NCI-H128 (cell line): Measurements from ENCODE around the gene SDK2.
A peak's percentile ranks its signal among the peaks of the same experiment; 100 is the strongest.

Experiments
- DNase-seq: peaks from one replicate; lab custom pipeline; 2025; ENCODE audit not compliant: unreplicated experiment; lab: John Stamatoyannopoulos, UW

SDK2 gene

GRCh38 chr17:73432624-73433190 lies 211.5 kb downstream of the SDK2 start:
- no peak for DNase-seq

GRCh38 chr17:73431401-73432205 lies 212.6 kb downstream of the SDK2 start:
- no peak for DNase-seq

DNA sequence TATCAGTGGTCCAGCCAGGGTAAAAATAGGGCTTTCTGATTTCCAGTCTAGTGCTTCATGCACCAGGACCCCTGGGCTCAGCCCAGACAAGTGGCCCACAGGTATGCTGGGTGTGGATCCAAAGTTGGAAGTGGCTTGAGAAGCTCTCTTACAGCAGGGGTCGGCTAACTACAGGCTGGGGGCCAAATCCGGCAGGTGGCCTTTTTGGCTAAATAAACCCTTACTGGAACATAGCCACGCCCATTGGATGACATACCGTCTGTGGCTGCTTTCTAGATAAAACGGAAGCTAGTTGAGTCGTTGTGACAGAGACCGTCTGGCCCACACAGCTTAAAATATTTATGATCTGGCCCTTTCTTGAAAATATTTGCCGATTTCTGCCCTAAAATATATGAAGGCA lies 213.4 kb downstream of the SDK2 start:
- no peak for DNase-seq

GRCh38 chr17:73430165-73430680 lies 214.0 kb downstream of the SDK2 start:
- DNase-seq = no peak

GRCh38 chr17:73429440-73430164 lies 214.6 kb downstream of the SDK2 start:
- peak; percentile 43 for DNase-seq

DNA sequence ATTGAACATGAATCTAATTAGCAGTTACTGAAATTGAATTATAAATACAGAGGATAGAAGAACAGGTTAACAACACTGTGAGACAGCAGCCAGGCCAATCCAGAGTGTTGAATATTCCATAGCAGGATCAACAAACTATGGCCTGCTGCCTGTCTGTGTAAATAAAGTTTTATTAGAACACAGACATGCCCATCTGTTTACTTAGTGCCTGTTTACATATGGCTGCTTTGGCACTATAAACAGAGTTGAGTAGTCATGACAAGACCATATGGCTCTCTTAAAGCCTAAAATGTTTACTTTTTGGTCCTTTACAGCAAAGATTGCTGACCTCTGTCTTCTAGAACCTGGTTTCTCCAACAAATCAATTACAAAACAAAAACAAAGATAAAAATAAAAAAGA lies 217.0 kb downstream of the SDK2 start:
- no peak for DNase-seq

GRCh38 chr17:73424571-73424970 lies 219.7 kb downstream of the SDK2 start:
- no peak for DNase-seq

DNA sequence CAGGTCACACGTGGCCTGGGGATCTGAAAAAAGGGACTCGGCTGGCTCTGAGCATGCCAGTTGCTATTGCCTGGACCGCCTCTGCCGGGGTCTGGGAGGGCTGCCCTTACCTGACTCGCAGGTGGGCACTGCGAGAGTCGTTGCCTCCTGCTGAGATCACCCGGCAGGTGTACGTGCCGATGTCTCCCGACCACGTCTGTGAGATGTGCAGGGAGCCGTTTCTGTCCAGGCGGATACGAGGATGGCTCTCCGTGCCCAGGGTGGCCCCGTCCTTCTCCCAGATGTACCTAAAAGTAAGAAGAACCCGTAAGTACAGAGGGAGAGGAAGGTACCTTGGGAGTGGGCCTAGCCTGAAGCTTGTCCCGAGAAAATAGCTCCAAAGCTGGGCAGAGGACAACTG lies 220.4 kb downstream of the SDK2 start:
- no peak for DNase-seq

DNA sequence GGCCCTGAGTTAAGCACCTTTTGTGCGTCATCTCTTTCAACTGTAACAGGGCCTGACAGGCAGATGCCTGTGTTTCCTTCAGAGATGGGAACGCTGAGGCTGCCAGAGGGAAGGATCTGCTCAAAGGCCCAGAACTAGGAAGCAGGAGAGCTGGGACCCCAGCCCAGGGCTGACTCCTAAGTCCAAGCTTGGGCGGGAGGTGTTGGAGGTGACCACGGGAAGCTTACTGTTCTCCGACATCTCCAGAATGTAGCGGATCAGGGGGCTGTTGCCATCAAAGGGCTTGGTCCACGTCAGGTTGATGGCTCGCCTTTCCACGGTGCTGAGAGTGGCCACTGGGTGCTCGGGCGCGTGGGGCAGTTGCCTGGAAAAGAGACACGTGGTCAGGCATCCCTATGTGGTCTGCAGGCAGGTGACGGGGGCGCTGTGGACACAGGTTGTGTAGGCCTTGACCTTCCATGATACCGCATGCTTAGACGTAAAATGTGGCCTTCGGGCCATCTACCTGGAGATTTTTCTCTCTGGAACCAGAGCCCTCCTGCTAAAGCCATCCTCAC lies 221.0 kb downstream of the SDK2 start:
- no peak for DNase-seq

GRCh38 chr17:73422121-73422520 lies 222.1 kb downstream of the SDK2 start:
- no peak for DNase-seq

DNA sequence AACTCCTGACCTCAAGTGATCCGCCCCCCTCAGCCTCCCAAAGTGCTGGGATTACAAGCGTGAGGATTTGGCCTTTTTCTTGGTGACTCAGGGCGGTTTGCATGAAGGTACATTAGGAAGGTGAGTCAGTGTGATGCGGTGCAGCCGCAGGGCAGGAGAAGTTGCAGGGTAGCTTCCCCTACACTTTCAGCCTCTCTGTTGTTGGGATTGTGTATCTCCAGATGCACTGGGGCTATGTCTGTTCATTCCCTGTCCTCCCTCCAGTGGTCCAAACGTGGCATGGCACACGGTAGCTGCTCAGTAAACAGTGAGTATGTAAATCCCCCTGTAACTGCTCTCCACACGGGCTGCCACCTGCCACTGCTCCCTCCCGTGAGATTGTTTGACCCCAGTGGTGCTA lies 223.3 kb downstream of the SDK2 start:
- no peak for DNase-seq

DNA sequence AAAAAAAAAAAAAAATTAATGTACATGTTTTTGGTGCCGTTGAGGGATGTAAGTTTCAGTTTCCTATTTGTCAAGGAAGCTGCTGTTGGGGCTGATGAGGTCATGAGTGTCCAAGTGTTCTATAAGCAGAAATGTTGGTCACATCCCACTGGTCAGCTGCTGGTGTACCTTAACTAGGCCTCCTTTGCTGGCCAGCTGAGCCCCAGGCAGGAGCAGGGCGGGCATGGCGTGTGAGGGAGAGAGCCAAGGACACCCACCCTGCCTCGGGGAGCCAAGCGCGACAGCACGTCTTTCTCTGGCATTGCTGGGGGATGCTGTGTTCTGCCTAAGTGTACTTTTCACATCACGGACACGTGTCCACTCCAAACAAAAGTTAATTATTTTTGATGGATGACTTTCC lies 224.4 kb downstream of the SDK2 start:
- DNase-seq = no peak

DNA sequence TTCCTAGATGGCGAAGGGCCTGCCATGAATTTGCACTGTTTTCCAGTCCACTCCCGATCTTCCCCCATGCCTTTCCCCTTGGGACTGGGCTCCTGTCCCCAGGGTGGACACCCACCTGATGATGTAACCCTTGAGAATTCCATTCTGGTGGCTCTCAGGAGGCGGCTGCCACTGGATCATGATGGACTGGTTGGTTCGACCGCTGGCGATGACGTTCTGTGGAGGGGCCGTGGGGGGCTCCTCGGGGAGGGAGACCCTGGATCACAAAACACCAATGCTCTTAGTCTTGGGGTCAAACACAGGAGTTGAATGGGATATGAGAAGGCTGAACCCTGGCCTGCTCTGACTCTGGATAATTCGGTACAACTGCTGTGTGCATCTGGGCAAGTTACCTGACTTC lies 225.2 kb downstream of the SDK2 start:
- DNase-seq = no peak

DNA sequence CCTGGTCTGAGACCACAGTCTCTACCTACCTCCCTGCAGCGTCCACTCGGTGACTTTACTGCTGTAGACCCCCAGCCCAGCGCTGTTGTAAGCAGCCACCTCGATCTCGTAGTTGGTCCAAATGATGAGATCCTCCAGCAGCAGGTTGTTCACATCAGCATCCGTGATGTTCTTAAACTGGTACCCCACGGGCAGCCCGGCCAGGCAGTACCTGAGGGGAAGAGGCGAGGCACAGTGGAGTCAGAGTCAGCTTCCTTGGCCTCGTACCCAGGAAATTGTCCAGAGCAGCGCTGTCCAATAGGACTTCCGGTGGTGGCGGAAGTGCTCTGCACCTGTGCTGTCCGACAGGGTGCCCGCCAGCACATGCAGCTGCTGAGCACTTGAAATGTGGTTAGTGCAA lies 228.5 kb downstream of the SDK2 start:
- no peak for DNase-seq

DNA sequence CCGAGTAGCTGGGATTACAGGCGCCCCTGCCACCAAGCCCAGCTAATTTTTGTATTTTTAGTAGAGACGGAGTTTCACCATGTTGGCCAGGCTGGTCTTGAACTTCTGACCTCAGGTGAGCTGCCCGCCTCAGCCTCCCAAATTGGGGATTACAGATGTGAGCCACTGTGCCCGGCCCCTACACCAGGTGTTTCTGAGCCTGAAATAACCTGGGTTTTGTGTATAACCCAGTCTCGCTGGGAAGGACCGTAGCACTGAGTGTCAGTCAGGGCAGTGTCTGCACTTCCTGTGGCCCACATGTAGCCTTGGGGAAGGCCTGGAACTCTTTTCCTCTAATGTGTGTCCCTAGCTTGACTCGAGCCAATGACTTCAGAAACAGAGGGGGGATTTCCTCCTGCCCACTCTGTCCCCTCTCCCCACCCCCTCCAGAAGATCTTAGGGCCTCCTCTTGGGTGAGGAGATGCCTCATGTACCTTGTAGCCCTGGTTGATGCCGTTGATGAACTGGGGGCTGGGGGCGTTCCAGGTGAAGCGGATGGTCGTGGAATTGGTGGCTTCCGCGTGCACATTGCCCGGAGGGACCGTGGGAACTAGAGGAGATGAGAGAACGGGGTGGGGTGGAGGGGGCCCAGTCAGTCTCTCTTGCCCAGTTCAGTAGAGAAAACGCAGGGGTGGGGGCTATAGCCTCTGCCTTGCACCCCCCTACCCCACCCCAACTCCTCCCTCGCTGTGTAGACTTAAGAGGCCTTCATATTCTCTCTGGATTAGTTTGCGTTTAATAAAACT lies 229.9 kb downstream of the SDK2 start:
- no peak for DNase-seq

DNA sequence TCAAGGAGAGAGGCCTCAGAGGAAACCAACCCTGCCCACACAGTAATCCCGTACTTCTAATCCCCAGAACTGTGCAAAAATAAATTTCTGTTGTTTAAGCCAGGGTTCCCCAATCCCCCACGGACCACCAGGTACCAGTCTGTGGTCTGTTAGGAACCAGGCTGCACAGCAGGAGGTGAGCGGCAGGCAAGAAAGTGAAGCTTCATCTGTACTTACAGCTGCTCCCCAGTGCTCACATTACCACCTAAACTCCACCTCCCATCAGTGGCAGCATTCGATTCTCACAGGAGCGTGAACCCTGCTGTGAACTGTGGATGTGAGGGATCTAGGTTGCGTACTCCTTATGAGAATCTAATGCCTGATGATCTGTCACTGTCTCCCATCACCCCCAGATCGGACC lies 231.3 kb downstream of the SDK2 start:
- no peak for DNase-seq

- DNase-seq = no peak
These were observed 232.9 kb downstream of the SDK2 start for GRCh38 chr17:73411313-73411747.

- DNase-seq = no peak
These were observed 233.5 kb downstream of the SDK2 start for GRCh38 chr17:73410586-73411312.

DNA sequence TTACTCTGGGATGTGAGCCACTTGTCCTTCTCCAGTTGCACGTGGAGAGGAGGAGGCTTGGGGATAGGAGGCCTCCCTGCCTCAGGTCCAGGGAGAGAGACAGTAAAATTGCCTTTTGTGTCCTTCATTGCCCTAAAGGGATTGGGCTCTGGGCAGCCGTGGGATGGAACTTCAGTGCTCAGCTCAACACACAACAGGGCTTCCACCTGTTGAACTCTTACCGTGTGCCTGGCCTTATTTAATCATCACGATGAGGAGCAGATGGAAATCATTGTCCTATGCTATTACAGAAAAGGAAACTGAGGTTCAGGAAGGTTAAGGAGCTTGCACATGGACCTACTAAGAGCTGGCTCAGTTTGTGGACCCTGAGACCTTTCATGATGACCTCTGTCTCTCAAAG lies 240.0 kb downstream of the SDK2 start:
- no peak for DNase-seq

GRCh38 chr17:73402466-73402865 lies 241.8 kb downstream of the SDK2 start:
- DNase-seq = no peak
